Measurements from ENCODE around the gene CD38.

The CD38 gene

DNA sequence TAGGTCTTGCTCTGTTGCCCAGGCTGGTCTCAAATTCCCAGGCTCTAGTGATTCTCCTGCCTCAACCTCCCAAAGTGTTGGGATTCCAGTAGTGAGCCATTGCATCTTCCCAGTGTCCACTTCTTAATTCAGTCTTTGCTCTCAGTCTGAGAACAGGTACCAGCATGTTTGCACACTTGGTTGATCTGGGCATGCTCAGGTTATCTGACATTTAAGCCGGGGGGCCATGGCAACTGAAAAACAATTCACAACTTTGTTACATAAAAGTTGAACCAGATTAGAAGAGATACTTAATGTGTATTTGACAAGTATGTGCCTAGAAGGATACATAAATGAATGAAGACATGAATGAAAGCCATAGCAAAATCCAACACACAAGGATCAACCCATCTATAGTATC lies 121.4 kb downstream of the CD38 start:
- DNase-seq (ENCODE audit: low read depth) = no peak

DNA sequence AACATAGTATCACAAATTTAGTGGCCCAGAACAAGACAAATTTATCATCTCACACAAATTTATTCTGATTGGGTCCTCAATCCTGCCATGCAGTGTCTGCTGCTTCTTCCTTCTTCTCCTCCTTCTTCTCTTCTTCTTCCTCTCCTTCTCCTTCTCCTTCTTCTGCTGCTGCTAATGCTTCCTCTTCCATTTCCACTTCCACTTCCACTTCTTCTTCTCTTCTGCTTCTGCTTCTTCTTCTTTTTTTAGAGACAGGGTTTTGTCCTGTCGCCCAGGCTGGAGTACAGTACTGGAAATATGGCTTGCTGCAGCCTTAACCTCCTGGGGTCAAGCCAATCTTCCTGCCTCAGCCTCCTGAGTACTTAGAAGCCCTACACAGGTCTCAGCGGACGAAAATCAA lies 122.9 kb downstream of the CD38 start:
- DNase-seq (ENCODE audit: low read depth) = no peak

DNA sequence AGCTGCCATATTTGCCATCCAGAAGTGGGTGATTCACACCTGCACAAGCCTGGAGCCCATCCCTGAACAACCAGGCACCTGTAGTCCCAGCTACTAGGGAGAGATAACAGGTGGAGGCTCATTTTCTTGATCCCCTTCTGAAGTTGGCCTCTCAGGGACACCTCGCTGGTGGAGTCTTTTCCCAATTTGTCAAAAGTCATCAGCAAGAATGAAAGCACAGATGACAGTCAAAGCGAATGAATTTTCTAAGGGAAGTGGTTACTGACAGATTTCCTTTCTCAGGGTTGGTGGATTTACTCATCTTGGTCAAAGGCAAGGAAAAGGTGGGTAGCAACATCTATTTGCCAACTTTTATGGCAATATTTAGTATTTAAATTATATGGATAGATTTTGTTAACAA lies 123.9 kb downstream of the CD38 start:
- DNase-seq (ENCODE audit: low read depth) = no peak

DNA sequence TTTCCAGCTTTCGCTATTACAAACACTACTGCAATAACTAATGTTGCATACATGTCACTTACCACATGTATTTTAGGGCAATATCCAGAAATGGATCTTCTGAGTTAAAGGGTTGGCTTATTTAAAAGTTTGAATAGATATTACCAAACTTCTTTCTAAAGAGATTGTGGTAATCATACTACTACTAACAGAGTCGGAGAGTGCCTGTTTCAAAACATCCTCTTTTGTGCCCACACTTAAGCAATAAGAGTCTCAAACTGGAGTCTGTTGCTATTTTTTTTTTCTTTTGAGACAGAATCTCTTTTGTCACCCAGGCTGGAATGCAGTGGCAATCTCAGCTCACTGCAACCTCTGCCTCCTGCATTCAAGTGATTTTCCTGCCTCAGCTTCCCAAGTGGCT lies 124.6 kb downstream of the CD38 start:
- DNase-seq (ENCODE audit: low read depth) = no peak
